ENCODE data around the gene NECAB3. TPM values are rescaled to one million over a fixed set of nuclear protein-coding genes. Genes with fewer than 3 reads are reported as not detected.

Gene NECAB3
- total and polyA plus RNA-seq, 2 donors (not counting 1 experiment from before 2014, with no cell fraction given), result 8.5 to 11.8 TPM

DNA sequence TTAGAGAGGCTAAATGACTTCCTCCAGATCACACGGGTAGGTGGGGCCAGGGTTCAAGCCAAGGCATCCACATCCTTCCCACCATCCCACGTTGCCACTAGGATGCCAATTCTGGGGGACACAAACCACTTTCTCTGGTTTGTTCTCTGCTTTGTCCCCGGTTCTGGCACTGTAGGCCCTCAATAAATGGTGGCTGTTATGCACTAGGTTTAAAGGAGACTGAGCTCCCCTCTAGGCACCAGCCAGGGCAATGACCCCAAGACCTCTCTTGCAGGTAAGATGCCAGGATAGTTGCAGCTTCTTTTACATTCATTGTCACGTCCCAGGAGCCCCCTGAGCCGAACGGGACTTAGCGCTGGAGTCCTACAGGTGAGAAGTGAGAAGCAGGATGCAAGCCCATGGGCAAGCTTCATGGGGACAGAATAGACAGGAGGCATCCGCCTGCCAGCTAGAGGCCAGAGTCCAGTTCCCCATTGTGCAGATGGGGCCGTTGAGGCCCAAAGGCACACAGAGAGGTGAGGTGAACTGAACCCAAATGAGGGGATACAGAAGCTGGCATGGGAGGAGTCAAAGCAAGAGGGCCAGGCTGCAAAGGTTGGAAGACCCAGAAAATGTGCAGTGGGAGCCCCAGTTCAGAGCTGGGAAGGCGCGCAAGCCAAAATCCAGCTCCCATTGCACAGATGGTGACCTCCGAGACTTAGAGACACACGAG lies 45.2 kb upstream of the NECAB3 start:
- H3K4me2 ChIP-seq (replicated peaks; ENCODE audit: low read depth, low read length, poor library complexity, severe bottlenecking), result peak overlapping the region; percentile 89
- no peaks in the 10 kb centered on the region for H3K27me3 Mint-ChIP-seq
- peak overlapping the region; percentile 98 for H2AFZ ChIP-seq (ENCODE audit: insufficient read depth, low read depth, low read length, poor library complexity, severe bottlenecking)
- no peaks in the 10 kb centered on the region for H3K79me2 ChIP-seq (ENCODE audit: control insufficient read depth, insufficient read depth, low read length)
- H3K9me3 Mint-ChIP-seq (ENCODE audit: insufficient read depth), result peaks cover 2% of the 10 kb centered on the region
- peaks cover 14% of the 10 kb centered on the region for H3K4me1 Mint-ChIP-seq
- no peaks in the 10 kb centered on the region for H4K20me1 ChIP-seq (ENCODE audit: control insufficient read depth, insufficient read depth, low read length, poor library complexity, severe bottlenecking)
- ChIA-PET POLR2A (interaction anchor here (0.7 to 2.2 kb wide), 5 partner anchors 13 to 92 kb away, joined by 3 to 20 read pairs (median 6); partner anchors contain the start of genes ACTL10, CHMP4B and ZNF341), CTCF (interaction anchor here (1.0 to 2.3 kb wide), 7 partner anchors 9 to 274 kb away, joined by 3 to 8 read pairs (median 5); partner anchors contain the start of genes ACTL10, CHMP4B, E2F1 and RALY)
- peak overlapping the region; percentile 90 for H3K4me3 Mint-ChIP-seq
- no peak for ATAC-seq (ENCODE audit: low read depth)
- intact Hi-C loops (cut with micrococcal nuclease), result no loop called here
- peak overlapping the region; percentile 43 to 53 for H3K27ac ChIP-seq (ENCODE audit: low read length in 2 of 2)
- peak overlapping the region; percentile 36 to 90 (median 85) for H3K4me3 ChIP-seq (ENCODE audit: control extremely low read depth in 1 of 5, extremely low read depth in 1 of 5, insufficient read depth in 1 of 5, low read depth in 2 of 5, low read length in 4 of 5)
- H3K9me3 ChIP-seq (ENCODE audit: control extremely low read depth in 1 of 3, control insufficient read depth in 2 of 3, insufficient read depth in 1 of 3, low read length in 2 of 3), result peaks cover 0 to 7% (median 0%) of the 10 kb centered on the region in 3 donors
- no peak for DNase-seq
- peak overlapping the region; percentile 87 for H3K9ac ChIP-seq (ENCODE audit: low read length)
- H3K4me1 ChIP-seq (ENCODE audit: control insufficient read depth in 2 of 2, insufficient read depth in 2 of 2, low read length in 2 of 2), result peaks cover 8 to 16% of the 10 kb centered on the region in 2 donors
- no peaks in the 10 kb centered on the region for H3K27me3 ChIP-seq (replicated peaks in 1 of 4; ENCODE audit: control extremely low read depth in 1 of 4, control insufficient read depth in 3 of 4, insufficient read depth in 4 of 4, low read length in 3 of 4)
- TF ChIP-seq EZH2 (IDR thresholded peaks at IDR 0.05; ENCODE audit: borderline replicate concordance, insufficient read depth, low read depth, low read length, poor library complexity, severe bottlenecking), result no peak
- TF ChIP-seq, protein P1, sequence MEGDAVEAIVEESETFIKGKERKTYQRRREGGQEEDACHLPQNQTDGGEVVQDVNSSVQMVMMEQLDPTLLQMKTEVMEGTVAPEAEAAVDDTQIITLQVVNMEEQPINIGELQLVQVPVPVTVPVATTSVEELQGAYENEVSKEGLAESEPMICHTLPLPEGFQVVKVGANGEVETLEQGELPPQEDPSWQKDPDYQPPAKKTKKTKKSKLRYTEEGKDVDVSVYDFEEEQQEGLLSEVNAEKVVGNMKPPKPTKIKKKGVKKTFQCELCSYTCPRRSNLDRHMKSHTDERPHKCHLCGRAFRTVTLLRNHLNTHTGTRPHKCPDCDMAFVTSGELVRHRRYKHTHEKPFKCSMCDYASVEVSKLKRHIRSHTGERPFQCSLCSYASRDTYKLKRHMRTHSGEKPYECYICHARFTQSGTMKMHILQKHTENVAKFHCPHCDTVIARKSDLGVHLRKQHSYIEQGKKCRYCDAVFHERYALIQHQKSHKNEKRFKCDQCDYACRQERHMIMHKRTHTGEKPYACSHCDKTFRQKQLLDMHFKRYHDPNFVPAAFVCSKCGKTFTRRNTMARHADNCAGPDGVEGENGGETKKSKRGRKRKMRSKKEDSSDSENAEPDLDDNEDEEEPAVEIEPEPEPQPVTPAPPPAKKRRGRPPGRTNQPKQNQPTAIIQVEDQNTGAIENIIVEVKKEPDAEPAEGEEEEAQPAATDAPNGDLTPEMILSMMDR (IDR thresholded peaks at IDR 0.05), result no peak
- 61% methylated on average over 12 of the region's 13 CpGs for WGBS (ENCODE audit: insufficient coverage)
- peaks cover 0 to 5% of the 10 kb centered on the region in 2 experiments for H3K36me3 ChIP-seq (replicated peaks in 1 of 2; ENCODE audit: control extremely low read depth in 1 of 2, control insufficient read depth in 1 of 2, extremely low read depth in 1 of 2, insufficient read depth in 2 of 2, low read length in 1 of 2)
- peak overlapping the region; percentile 85 for H3K27ac Mint-ChIP-seq

DNA sequence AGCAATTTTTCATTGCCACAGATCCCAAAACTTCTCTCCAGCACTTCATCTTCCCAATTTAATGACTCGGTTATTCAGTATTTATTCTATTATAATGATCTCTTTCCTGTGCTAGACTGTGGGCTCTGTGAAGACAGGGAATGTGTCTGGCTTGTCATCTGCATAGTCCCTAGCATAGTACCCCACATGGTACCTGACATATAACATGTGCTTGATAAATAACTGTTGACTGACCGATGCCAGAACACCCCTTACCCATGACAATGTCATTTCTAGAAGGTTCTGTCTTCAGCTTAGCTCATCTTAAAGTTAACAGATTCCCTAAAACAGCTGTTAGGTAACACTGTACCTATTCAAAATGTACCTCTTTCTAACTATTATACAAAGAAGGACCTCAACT lies 42.3 kb upstream of the NECAB3 start:
- ATAC-seq (ENCODE audit: low read depth), result no peak
- CTCF ChIA-PET, result no interaction called here
- peaks cover 0 to 22% of the 10 kb centered on the region in 2 experiments for H3K36me3 ChIP-seq (replicated peaks in 1 of 2; ENCODE audit: control extremely low read depth in 1 of 2, control insufficient read depth in 1 of 2, extremely low read depth in 1 of 2, insufficient read depth in 2 of 2, low read length in 1 of 2)
- no peak overlapping the region for H3K4me2 ChIP-seq (replicated peaks; ENCODE audit: low read depth, low read length, poor library complexity, severe bottlenecking)
- H3K9me3 ChIP-seq (ENCODE audit: control extremely low read depth in 1 of 3, control insufficient read depth in 2 of 3, insufficient read depth in 1 of 3, low read length in 2 of 3), result peaks cover 0 to 7% (median 0%) of the 10 kb centered on the region in 3 donors
- peaks cover 2% of the 10 kb centered on the region for H3K9me3 Mint-ChIP-seq (ENCODE audit: insufficient read depth)
- H3K27ac Mint-ChIP-seq, result no peak overlapping the region
- no peak overlapping the region for H3K4me3 ChIP-seq (ENCODE audit: control extremely low read depth in 1 of 5, extremely low read depth in 1 of 5, insufficient read depth in 1 of 5, low read depth in 2 of 5, low read length in 4 of 5)
- TF ChIP-seq EZH2 (IDR thresholded peaks at IDR 0.05; ENCODE audit: borderline replicate concordance, insufficient read depth, low read depth, low read length, poor library complexity, severe bottlenecking), result no peak
- H3K4me1 ChIP-seq (ENCODE audit: control insufficient read depth in 2 of 2, insufficient read depth in 2 of 2, low read length in 2 of 2), result peaks cover 8 to 16% of the 10 kb centered on the region in 2 donors
- H3K27me3 Mint-ChIP-seq, result no peaks in the 10 kb centered on the region
- H3K27ac ChIP-seq (ENCODE audit: low read length in 2 of 2), result no peak overlapping the region
- no peak overlapping the region for H3K9ac ChIP-seq (ENCODE audit: low read length)
- POLR2A ChIA-PET, result no interaction called here
- no peak overlapping the region for H2AFZ ChIP-seq (ENCODE audit: insufficient read depth, low read depth, low read length, poor library complexity, severe bottlenecking)
- H4K20me1 ChIP-seq (ENCODE audit: control insufficient read depth, insufficient read depth, low read length, poor library complexity, severe bottlenecking), result no peaks in the 10 kb centered on the region
- peaks cover 14% of the 10 kb centered on the region for H3K4me1 Mint-ChIP-seq
- no peaks in the 10 kb centered on the region for H3K79me2 ChIP-seq (ENCODE audit: control insufficient read depth, insufficient read depth, low read length)
- DNase-seq, result no peak
- no peaks in the 10 kb centered on the region for H3K27me3 ChIP-seq (replicated peaks in 1 of 4; ENCODE audit: control extremely low read depth in 1 of 4, control insufficient read depth in 3 of 4, insufficient read depth in 4 of 4, low read length in 3 of 4)
- H3K4me3 Mint-ChIP-seq, result no peak overlapping the region
- WGBS (ENCODE audit: insufficient coverage), result 100% methylated on average over 1 of the region's 2 CpGs
- intact Hi-C loops (cut with micrococcal nuclease), result no loop called here

Measured in B cell (primary cell).